VCaP (cell line): ENCODE results near the gene REG1B.

Experiments used
- H3K27ac ChIP-seq: fragments of 450-650 bp; 2 replicates; pipeline ENCODE4 v1.5.1; 2017
- CTCF ChIP-seq: fragments of 450-650 bp; conservative IDR thresholded peaks from 2 replicates; pipeline ENCODE4 v1.5.1; 2017; ENCODE audit warnings: mild to moderate bottlenecking, moderate library complexity

Gene REG1B

GRCh38 chr2:79087785-79088364 is at the start of gene REG1B:
REG1B (minus strand) TSS chr2:79087993; CDS start chr2:79087612, 381 bp downstream.
- TF ChIP-seq CTCF, result no peak
- no peak within 1 kb of the TSS for H3K27ac ChIP-seq

- no peak overlapping the region for H3K27ac ChIP-seq
- TF ChIP-seq CTCF, result peak; percentile 59
Measured at GRCh38 chr2:79131687-79132086, 43.9 kb upstream of the REG1B start.

- no peak for TF ChIP-seq CTCF
- H3K27ac ChIP-seq, result no peak overlapping the region
Measured at GRCh38 chr2:79129804-79130203, 42.0 kb upstream of the REG1B start.

- no peak for TF ChIP-seq CTCF
- H3K27ac ChIP-seq, result no peak overlapping the region
Measured at GRCh38 chr2:79129260-79129659, 41.5 kb upstream of the REG1B start.

- TF ChIP-seq CTCF, result no peak
- H3K27ac ChIP-seq, result no peak overlapping the region
Measured at GRCh38 chr2:79128406-79128805, 40.6 kb upstream of the REG1B start.

- TF ChIP-seq CTCF, result no peak
- no peak overlapping the region for H3K27ac ChIP-seq
Measured at GRCh38 chr2:79125721-79125985, 37.9 kb upstream of the REG1B start.

- H3K27ac ChIP-seq, result no peak overlapping the region
- no peak for TF ChIP-seq CTCF
Measured at GRCh38 chr2:79124907-79125720, 37.3 kb upstream of the REG1B start.
